ENCODE data around the gene B3GAT3. TPM values are rescaled to one million over a fixed set of nuclear protein-coding genes. Genes with fewer than 3 reads are reported as not detected.
"Not testable (repeated sequence)": the region's sequence is repeated elsewhere in the genome, so short reads cannot be mapped to it uniquely, and the experiment has no call there.

B3GAT3 gene
- total RNA-seq, 2 donors from 2014 or later: 27.0 to 28.8 TPM

- DNase-seq (no peak), ATAC-seq (no peak)
- intact Hi-C loops (cut with DNase I, micrococcal nuclease): no loop called here
Observed at GRCh38 chr11:62646825-62647608, 25.2 kb upstream of the B3GAT3 start.

GRCh38 chr11:62645946-62646824 is 24.4 kb upstream of the B3GAT3 start, which contains the start of gene GANAB:
GANAB (minus strand) TSS chr11:62646613; CDS start chr11:62646599, 14 bp downstream.
- intact Hi-C loops (cut with DNase I, micrococcal nuclease): no loop called here
- ATAC-seq (peak; percentile 98), DNase-seq (peak; percentile 99 to 100)

- ATAC-seq (peak; percentile 32), DNase-seq (no peak)
- intact Hi-C loops (cut with DNase I, micrococcal nuclease): no loop called here
Observed at GRCh38 chr11:62645671-62645945, 23.8 kb upstream of the B3GAT3 start.

- ATAC-seq: no peak
- no peak for DNase-seq
- intact Hi-C loops (cut with DNase I, micrococcal nuclease): no loop called here
Observed at GRCh38 chr11:62644220-62644619, 22.4 kb upstream of the B3GAT3 start.

GRCh38 chr11:62632492-62632891 is 10.7 kb upstream of the B3GAT3 start:
- ATAC-seq (peak; percentile 51), DNase-seq (no peak)
- intact Hi-C loops (cut with DNase I, micrococcal nuclease): no loop called here

- ATAC-seq (no peak), DNase-seq (no peak)
- intact Hi-C loops (cut with DNase I, micrococcal nuclease): no loop called here
Observed at GRCh38 chr11:62627713-62628112, 5.9 kb upstream of the B3GAT3 start.

- DNase-seq (no peak), ATAC-seq (no peak)
- intact Hi-C loops (cut with DNase I, micrococcal nuclease): no loop called here
Observed at GRCh38 chr11:62622476-62623089, 797 bp upstream of the B3GAT3 start.

GRCh38 chr11:62621027-62621566 is 689 bp downstream of the B3GAT3 start:
- ATAC-seq (no peak), DNase-seq (no peak)
- intact Hi-C loops (cut with DNase I, micrococcal nuclease): no loop called here

GRCh38 chr11:62616957-62617356 is 4.8 kb downstream of the B3GAT3 start:
- intact Hi-C loops (cut with DNase I, micrococcal nuclease); ATAC-seq; DNase-seq: not testable (repeated sequence)

- DNase-seq (no peak), ATAC-seq (no peak)
- intact Hi-C loops (cut with DNase I, micrococcal nuclease): no loop called here
Observed at GRCh38 chr11:62615521-62615920, 6.3 kb downstream of the B3GAT3 start.

- intact Hi-C loops (cut with DNase I, micrococcal nuclease): no loop called here
- no peak for DNase-seq
- no peak for ATAC-seq
Observed at GRCh38 chr11:62614275-62614674, 7.5 kb downstream of the B3GAT3 start.

GRCh38 chr11:62613291-62613778 is 8.5 kb downstream of the B3GAT3 start:
- ATAC-seq: peak; percentile 6
- peak in 1 of 2 donors; percentile 64 for DNase-seq
- intact Hi-C loops (cut with DNase I, micrococcal nuclease): no loop called here

- DNase-seq (peak; percentile 88 to 91), ATAC-seq (peak; percentile 77)
- intact Hi-C loops (cut with DNase I, micrococcal nuclease): no loop called here
Observed at GRCh38 chr11:62612366-62613290, 9.2 kb downstream of the B3GAT3 start, which contains the start of the genes EML3 and ROM1. EML3 (minus strand) TSS chr11:62612775; CDS start chr11:62612457, 318 bp downstream. ROM1 (plus strand) TSS chr11:62613257; CDS start chr11:62613282, 25 bp downstream.

GRCh38 chr11:62611705-62612365 is 10.0 kb downstream of the B3GAT3 start:
- intact Hi-C loops (cut with DNase I, micrococcal nuclease): no loop called here
- DNase-seq (peak; percentile 58 to 59), ATAC-seq (peak; percentile 40)

GRCh38 chr11:62610814-62611704 is 10.7 kb downstream of the B3GAT3 start:
- intact Hi-C loops (cut with DNase I, micrococcal nuclease): no loop called here

GRCh38 chr11:62610403-62610802 is 11.4 kb downstream of the B3GAT3 start:
- intact Hi-C loops (cut with DNase I, micrococcal nuclease): no loop called here
- ATAC-seq (no peak), DNase-seq (no peak)

More at GRCh38 chr11:62610814-62611704, 10.7 kb downstream of the B3GAT3 start:
- ATAC-seq: no peak
- no peak for DNase-seq
